B cell (primary cell): ENCODE measurements around the gene TTC23L. TPM values are rescaled to one million over a fixed set of nuclear protein-coding genes. Genes with fewer than 3 reads are reported as not detected.

Experiments
- ATAC-seq: fragments of 200-7000 bp; cut with Tn5 transposase; one replicate; pipeline ENCODE4 v1.10.0; 2021; ENCODE audit warnings: low read depth, mild to moderate bottlenecking, moderate number of reproducible peaks, moderate library complexity
- CTCF ChIA-PET: fragments of 350-600 bp; sonication (Branson Sonifier 250); formaldehyde crosslinking; loops from one replicate; lab custom pipeline; 2021; ENCODE audit warnings: antibody characterized with exemption, inconsistent platforms; lab: Charles Lee
- POLR2A ChIA-PET: fragments of 350-600 bp; sonication (Branson Sonifier 250); formaldehyde crosslinking; loops from one replicate; lab custom pipeline; 2021; ENCODE audit warnings: antibody characterized with exemption; lab: Charles Lee
- DNase-seq: peaks from one replicate; pipeline ENCODE4 v3.0.0; 2013
- H2AFZ ChIP-seq: 2 replicates; pipeline ENCODE4 v1.6.1; 2012; ENCODE audit warnings: mild to moderate bottlenecking, low read depth, low read length; ENCODE audit not compliant: insufficient read depth, poor library complexity, severe bottlenecking
- H3K27ac ChIP-seq, 2 donors: 1 replicate in 1 of 2; 2 replicates in 1 of 2; pipeline ENCODE4 v1.5.1; 2012 to 2013; ENCODE audit warnings: low read length in 2 of 2, mild to moderate bottlenecking in 2 of 2, moderate library complexity in 1 of 2
- H3K27me3 ChIP-seq, 4 experiments: fragments of 200-600 bp in 1 of 4; sonication (generic) in 1 of 4; replicated peaks in 1 of 4; 1 replicate in 2 of 4; 2 replicates in 2 of 4; pipeline versions ENCODE4 v1.6.1 to v1.7.0; 2013 to 2016; ENCODE audit warnings: low read length in 3 of 4, mild to moderate bottlenecking in 2 of 4, mixed read lengths in 1 of 4, moderate library complexity in 1 of 4; ENCODE audit not compliant: insufficient read depth in 4 of 4, control insufficient read depth in 3 of 4; ENCODE audit errors: control extremely low read depth in 1 of 4
- H3K36me3 ChIP-seq, 2 experiments: replicated peaks in 1 of 2; 1 replicate in 1 of 2; 2 replicates in 1 of 2; pipeline versions ENCODE4 v1.6.1 to v1.7.1; 2013; ENCODE audit warnings: low read length in 1 of 2; ENCODE audit not compliant: insufficient read depth in 2 of 2, control insufficient read depth in 1 of 2; ENCODE audit errors: control extremely low read depth in 1 of 2, extremely low read depth in 1 of 2
- H3K4me1 ChIP-seq, 2 donors: fragments of 200-600 bp in 1 of 2; sonication (generic) in 1 of 2; 1 replicate in 1 of 2; 2 replicates in 1 of 2; pipeline versions ENCODE4 v1.5.1 to v1.6.1; 2013 to 2017; ENCODE audit warnings: low read length in 2 of 2; ENCODE audit not compliant: control insufficient read depth in 2 of 2, insufficient read depth in 2 of 2
- H3K4me2 ChIP-seq: replicated peaks from 2 replicates; pipeline ENCODE3; 2012; ENCODE audit warnings: mild to moderate bottlenecking, low read depth, low read length; ENCODE audit not compliant: poor library complexity, severe bottlenecking
- H3K4me3 ChIP-seq, 5 experiments: fragments of 200-600 bp in 1 of 5; sonication (generic) in 1 of 5; 1 replicate in 3 of 5; 2 replicates in 2 of 5; pipeline versions ENCODE4 v1.5.1 to v1.7.0; 2011 to 2016; ENCODE audit warnings: low read length in 4 of 5, mild to moderate bottlenecking in 4 of 5, low read depth in 2 of 5, control low read depth in 1 of 5, moderate library complexity in 1 of 5; ENCODE audit not compliant: insufficient read depth in 1 of 5; ENCODE audit errors: control extremely low read depth in 1 of 5, extremely low read depth in 1 of 5
- H3K79me2 ChIP-seq: fragments of 200-600 bp; sonication (generic); one replicate; pipeline ENCODE4 v1.6.0; 2016; ENCODE audit warnings: low read length; ENCODE audit not compliant: control insufficient read depth, insufficient read depth
- H3K9ac ChIP-seq: fragments of 200-600 bp; sonication (generic); 2 replicates; pipeline ENCODE4 v1.6.1; 2017; ENCODE audit warnings: mild to moderate bottlenecking, low read length, moderate library complexity
- H3K9me3 ChIP-seq, 3 donors: one replicate each; pipeline versions ENCODE4 v1.6.1 to v1.7.1; 2013; ENCODE audit warnings: low read length in 2 of 3; ENCODE audit not compliant: control insufficient read depth in 2 of 3, insufficient read depth in 1 of 3; ENCODE audit errors: control extremely low read depth in 1 of 3
- H4K20me1 ChIP-seq: 2 replicates; pipeline ENCODE4 v1.6.0; 2012; ENCODE audit warnings: mild to moderate bottlenecking, low read length; ENCODE audit not compliant: insufficient read depth, control insufficient read depth, poor library complexity, severe bottlenecking
- H3K27ac Mint-ChIP-seq: one replicate; pipeline ENCODE4 v1.8.0; 2021; ENCODE audit warnings: mixed read lengths
- H3K27me3 Mint-ChIP-seq: one replicate; pipeline ENCODE4 v1.8.0; 2021; ENCODE audit warnings: mixed read lengths
- H3K4me1 Mint-ChIP-seq: one replicate; pipeline ENCODE4 v1.8.0; 2021; ENCODE audit warnings: mixed read lengths
- H3K4me3 Mint-ChIP-seq: one replicate; pipeline ENCODE4 v1.8.0; 2021; ENCODE audit warnings: mixed read lengths
- H3K9me3 Mint-ChIP-seq: one replicate; pipeline ENCODE4 v1.8.0; 2022; ENCODE audit warnings: mixed read lengths; ENCODE audit not compliant: insufficient read depth
- CTCF ChIP-seq: fragments of 200-600 bp; IDR thresholded peaks from one replicate; pipeline ENCODE4 v1.8.0; 2022; ENCODE audit warnings: antibody characterized with exemption, mild to moderate bottlenecking
- EZH2 ChIP-seq: IDR thresholded peaks from 2 replicates; pipeline ENCODE4 v1.6.1; 2012; ENCODE audit warnings: borderline replicate concordance, low read depth, mild to moderate bottlenecking, moderate library complexity, low read length; ENCODE audit not compliant: insufficient read depth, poor library complexity, severe bottlenecking
- WGBS: methylation state at CpG from one replicate; pipeline ENCODE4 v1.1.5; 2013; ENCODE audit warnings: missing lambda C conversion rate; ENCODE audit not compliant: insufficient coverage; 5-methylcytosine and 5-hydroxymethylcytosine counted together
- intact Hi-C: fragments of 100-400 bp; cut with micrococcal nuclease; formaldehyde crosslinking; loops from one replicate; pipeline ENCODE4 v1.10.0; 2022
- polyA plus RNA-seq: library from polyadenylated mRNA; depleted of rRNA; stranded (reverse); fragments of >200 nt; gene quantifications from 2 replicates; pipeline ENCODE4 v1.2.3, GENCODE V29; 2012
- total RNA-seq, 2 donors: library from RNA; stranded (reverse); fragments of 120-200 nt in 1 of 2; gene quantifications; 1 replicate in 1 of 2; 2 replicates in 1 of 2; pipeline versions ENCODE4 v1.2.3 to v1.2.4, GENCODE V29; 2013 to 2022

Gene TTC23L
- total and polyA plus RNA-seq, 2 donors (not counting 1 experiment from before 2014, with no cell fraction given) = 0.03 to 0.15 TPM

- Mint-ChIP-seq H3K4me3 (no peak overlapping the region), H3K4me1 (no peaks in the 10 kb centered on the region), H3K27ac (no peak overlapping the region), H3K27me3 (peaks cover 7% of the 10 kb centered on the region), H3K9me3 (no peaks in the 10 kb centered on the region)
- Histone ChIP-seq H3K27me3 (no peaks in the 10 kb centered on the region), H3K4me2 (no peak overlapping the region), H3K4me3 (no peak overlapping the region), H3K4me1 (no peaks in the 10 kb centered on the region), H3K9me3 (no peaks in the 10 kb centered on the region), H4K20me1 (no peaks in the 10 kb centered on the region), H3K36me3 (no peaks in the 10 kb centered on the region), H3K27ac (no peak overlapping the region), H2AFZ (no peak overlapping the region), H3K79me2 (no peaks in the 10 kb centered on the region), H3K9ac (no peak overlapping the region)
- ChIA-PET CTCF (interaction anchor here (0.6 to 0.9 kb wide), 2 partner anchors 52 to 69 kb away, joined by 3 read pairs; no protein-coding TSS in a partner anchor), POLR2A (no interaction called here)
- intact Hi-C loops = no loop called here
- no peak for DNase-seq
- no peak for ATAC-seq
- TF ChIP-seq EZH2 = no peak
- TF ChIP-seq CTCF = no peak
Measured at GRCh38 chr5:34847056-34847455, 8.1 kb downstream of the TTC23L start.

GRCh38 chr5:34847552-34847951, 8.6 kb downstream of the TTC23L start:
- no peak overlapping the region for H3K27ac ChIP-seq
- ATAC-seq (no peak), DNase-seq (no peak)
- H2AFZ ChIP-seq = no peak overlapping the region
- H3K4me3 Mint-ChIP-seq = no peak overlapping the region
- H3K4me3 ChIP-seq = no peak overlapping the region
- TF ChIP-seq CTCF (no peak), EZH2 (no peak)
- no peaks in the 10 kb centered on the region for H3K79me2 ChIP-seq
- no peaks in the 10 kb centered on the region for H3K9me3 ChIP-seq
- no peak overlapping the region for H3K9ac ChIP-seq
- H3K27ac Mint-ChIP-seq = no peak overlapping the region
- no peaks in the 10 kb centered on the region for H3K4me1 Mint-ChIP-seq
- no peaks in the 10 kb centered on the region for H4K20me1 ChIP-seq
- WGBS = 90% methylated on average over 4 of the region's 4 CpGs
- no peaks in the 10 kb centered on the region for H3K4me1 ChIP-seq
- H3K36me3 ChIP-seq = no peaks in the 10 kb centered on the region
- H3K27me3 Mint-ChIP-seq = peaks cover 7% of the 10 kb centered on the region
- no peaks in the 10 kb centered on the region for H3K27me3 ChIP-seq
- ChIA-PET POLR2A (no interaction called here), CTCF (interaction anchor here (0.9 to 1.2 kb wide), 2 partner anchors 9 to 69 kb away, joined by 3 to 5 read pairs; partner anchors contain the start of gene TTC23L)
- H3K9me3 Mint-ChIP-seq = no peaks in the 10 kb centered on the region
- intact Hi-C loops = no loop called here
- H3K4me2 ChIP-seq = no peak overlapping the region
